Activated T-cell treated with anti-CD3 and anti-CD28 coated beads for 1 hour (primary cell): ENCODE data around the gene PEDS1.
A peak's percentile ranks its signal among the peaks of the same experiment; 100 is the strongest.
"Not testable (repeated sequence)": the region's sequence is repeated elsewhere in the genome, so short reads cannot be mapped to it uniquely, and the experiment has no call there.

Experiments
- DNase-seq: peaks from one replicate; pipeline ENCODE4 v3.0.0-alpha.2; 2020; ENCODE audit warnings: low read depth

Gene PEDS1

GRCh38 chr20:50135157-50135556 lies 18.4 kb downstream of the PEDS1 start:
- DNase-seq = not testable (repeated sequence)

GRCh38 chr20:50133474-50134217 lies 19.9 kb downstream of the PEDS1 start:
- no peak for DNase-seq

- DNase-seq = no peak
These were observed 20.5 kb downstream of the PEDS1 start for GRCh38 chr20:50133041-50133440.

- DNase-seq = no peak
These were observed 22.5 kb downstream of the PEDS1 start for GRCh38 chr20:50130995-50131394.

- DNase-seq = no peak
These were observed 23.2 kb downstream of the PEDS1 start for GRCh38 chr20:50130356-50130723.

GRCh38 chr20:50129662-50130355 lies 23.7 kb downstream of the PEDS1 start:
- DNase-seq = no peak

- DNase-seq = no peak
These were observed 25.0 kb downstream of the PEDS1 start for GRCh38 chr20:50128520-50128905.

- DNase-seq = no peak
These were observed 25.7 kb downstream of the PEDS1 start for GRCh38 chr20:50127587-50128519.

- no peak for DNase-seq
These were observed 26.9 kb downstream of the PEDS1 start for GRCh38 chr20:50126662-50127061.

GRCh38 chr20:50125279-50125678 lies 28.2 kb downstream of the PEDS1 start:
- no peak for DNase-seq

GRCh38 chr20:50124496-50124895 lies 29.0 kb downstream of the PEDS1 start:
- DNase-seq = no peak

GRCh38 chr20:50123418-50123817 lies 30.1 kb downstream of the PEDS1 start:
- DNase-seq = no peak

- no peak for DNase-seq
These were observed 30.8 kb downstream of the PEDS1 start for GRCh38 chr20:50122763-50123162.

GRCh38 chr20:50121858-50122271 lies 31.7 kb downstream of the PEDS1 start:
- no peak for DNase-seq

- peak; percentile 55 for DNase-seq
These were observed 32.4 kb downstream of the PEDS1 start for GRCh38 chr20:50120935-50121693.

- no peak for DNase-seq
These were observed 35.3 kb downstream of the PEDS1 start for GRCh38 chr20:50118203-50118602.

GRCh38 chr20:50116368-50116999 lies 37.0 kb downstream of the PEDS1 start:
- DNase-seq = no peak

- DNase-seq = peak; percentile 86
These were observed 37.7 kb downstream of the PEDS1 start for GRCh38 chr20:50115591-50116367.

- DNase-seq = no peak
These were observed 38.4 kb downstream of the PEDS1 start for GRCh38 chr20:50115041-50115512.
